ENCODE data around the gene C2orf92.

Gene C2orf92

DNA sequence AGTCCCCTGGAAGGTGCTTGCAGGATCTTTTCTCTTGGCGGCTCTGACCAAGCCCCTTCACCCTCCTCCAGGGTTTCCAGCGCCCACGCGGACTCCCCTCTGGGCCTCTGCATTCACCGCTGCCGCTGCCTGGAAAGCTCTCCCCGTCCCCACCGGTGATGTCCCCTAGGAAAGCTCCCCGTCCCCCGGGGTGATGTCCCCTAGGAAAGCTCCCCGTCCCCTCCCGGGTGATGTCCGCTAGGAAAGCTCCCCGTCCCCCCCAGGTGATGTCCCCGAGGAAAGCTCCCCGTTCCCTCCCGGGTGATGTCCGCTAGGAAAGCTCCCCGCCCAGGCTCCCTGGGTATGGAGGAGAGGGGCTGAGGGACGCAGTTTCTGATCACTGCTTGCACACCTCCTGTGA is 71.7 kb downstream of the C2orf92 start:
- H3K4me3 ChIP-seq (ENCODE audit: insufficient read depth in 1 of 2, low read depth in 1 of 2, low read length in 2 of 2): no peak overlapping the region
- no peak overlapping the region for H2BK120ac ChIP-seq (ENCODE audit: low read depth, low read length)
- no peak overlapping the region for H3K14ac ChIP-seq (ENCODE audit: low read length in 2 of 2)
- H4K8ac ChIP-seq (ENCODE audit: low read length): no peak overlapping the region
- H3K4me2 ChIP-seq (ENCODE audit: low read length, poor library complexity, severe bottlenecking): no peak overlapping the region
- H3K27me3 ChIP-seq (ENCODE audit: control insufficient read depth in 1 of 2, insufficient read depth in 1 of 2, low read length in 2 of 2): peaks cover 0 to 18% of the 10 kb centered on the region in 2 experiments
- H3K18ac ChIP-seq (ENCODE audit: low read depth in 1 of 2, low read length in 2 of 2): no peak overlapping the region
- no peak overlapping the region for H2BK15ac ChIP-seq (ENCODE audit: low read depth, poor library complexity, severe bottlenecking)
- no peak overlapping the region for H2AK5ac ChIP-seq (ENCODE audit: low read length, severe bottlenecking)
- H2BK12ac ChIP-seq (ENCODE audit: low read length in 2 of 2): no peak overlapping the region
- no peak overlapping the region for H2AFZ ChIP-seq (ENCODE audit: low read depth, low read length)
- H4K91ac ChIP-seq (ENCODE audit: low read length): no peak overlapping the region
- H3K27ac ChIP-seq (ENCODE audit: low read length, poor library complexity, severe bottlenecking): no peak overlapping the region
- no peaks in the 10 kb centered on the region for H3K9me3 ChIP-seq (ENCODE audit: control insufficient read depth, low read length)
- H2BK5ac ChIP-seq (ENCODE audit: low read depth, low read length, poor library complexity, severe bottlenecking): no peak overlapping the region
- no peak overlapping the region for H3K4ac ChIP-seq (ENCODE audit: low read depth in 1 of 2, low read length in 2 of 2)
- 98% methylated on average over 18 of the region's 20 CpGs for WGBS
- no peak overlapping the region for H3K9ac ChIP-seq (ENCODE audit: low read length)
- H3K36me3 ChIP-seq (ENCODE audit: control insufficient read depth in 1 of 2, insufficient read depth in 2 of 2, low read depth in 1 of 2, low read length in 2 of 2): peaks cover 3 to 15% of the 10 kb centered on the region in 2 experiments
- no peak overlapping the region for H3K23ac ChIP-seq (ENCODE audit: low read length in 2 of 2)
- H3K4me1 ChIP-seq (ENCODE audit: control insufficient read depth, insufficient read depth, low read depth, low read length): peaks cover 7% of the 10 kb centered on the region
- H3K79me1 ChIP-seq (replicated peaks; ENCODE audit: low read length, poor library complexity, severe bottlenecking): no peaks in the 10 kb centered on the region
- DNase-seq: no peak

DNA sequence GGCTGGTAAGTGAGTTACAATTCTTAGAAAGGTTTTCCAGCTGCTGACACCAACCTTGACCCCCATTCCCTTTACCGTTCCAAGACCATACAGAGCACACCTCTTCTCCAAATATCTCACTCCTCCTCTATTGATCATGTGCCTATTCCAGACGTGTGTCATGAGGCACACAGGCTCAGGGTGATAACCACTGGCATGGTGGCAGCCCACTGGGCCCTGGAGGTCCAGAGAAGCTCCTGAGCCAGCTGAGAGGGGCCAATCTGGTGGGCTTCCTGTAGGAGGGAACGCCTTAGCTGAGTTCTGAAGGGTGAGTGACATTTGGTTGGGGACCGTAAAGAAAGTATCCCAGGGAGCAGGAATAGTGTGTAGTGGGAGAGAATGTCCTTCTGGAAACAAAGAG is 72.2 kb downstream of the C2orf92 start:
- Histone ChIP-seq H2AK5ac (ENCODE audit: low read length, severe bottlenecking) (no peak overlapping the region), H2BK120ac (ENCODE audit: low read depth, low read length) (no peak overlapping the region), H3K23ac (ENCODE audit: low read length in 2 of 2) (no peak overlapping the region), H3K9ac (ENCODE audit: low read length) (no peak overlapping the region), H3K4me1 (ENCODE audit: control insufficient read depth, insufficient read depth, low read depth, low read length) (peaks cover 7% of the 10 kb centered on the region), H4K91ac (ENCODE audit: low read length) (no peak overlapping the region), H3K18ac (ENCODE audit: low read depth in 1 of 2, low read length in 2 of 2) (peak overlapping the region in 1 of 2 experiments; percentile 19), H3K4ac (ENCODE audit: low read depth in 1 of 2, low read length in 2 of 2) (no peak overlapping the region), H3K4me3 (ENCODE audit: insufficient read depth in 1 of 2, low read depth in 1 of 2, low read length in 2 of 2) (no peak overlapping the region), H3K36me3 (ENCODE audit: control insufficient read depth in 1 of 2, insufficient read depth in 2 of 2, low read depth in 1 of 2, low read length in 2 of 2) (peaks cover 3 to 19% of the 10 kb centered on the region in 2 experiments), H2BK5ac (ENCODE audit: low read depth, low read length, poor library complexity, severe bottlenecking) (no peak overlapping the region), H3K27me3 (ENCODE audit: control insufficient read depth in 1 of 2, insufficient read depth in 1 of 2, low read length in 2 of 2) (peaks cover 0 to 16% of the 10 kb centered on the region in 2 experiments), H3K79me1 (replicated peaks; ENCODE audit: low read length, poor library complexity, severe bottlenecking) (no peaks in the 10 kb centered on the region), H4K8ac (ENCODE audit: low read length) (peak overlapping the region; percentile 8), H3K27ac (ENCODE audit: low read length, poor library complexity, severe bottlenecking) (no peak overlapping the region), H2AFZ (ENCODE audit: low read depth, low read length) (no peak overlapping the region), H2BK12ac (ENCODE audit: low read length in 2 of 2) (no peak overlapping the region), H3K4me2 (ENCODE audit: low read length, poor library complexity, severe bottlenecking) (no peak overlapping the region), H3K14ac (ENCODE audit: low read length in 2 of 2) (no peak overlapping the region), H3K9me3 (ENCODE audit: control insufficient read depth, low read length) (no peaks in the 10 kb centered on the region), H2BK15ac (ENCODE audit: low read depth, poor library complexity, severe bottlenecking) (no peak overlapping the region)
- 94% methylated on average over 4 of the region's 4 CpGs for WGBS
- DNase-seq: no peak

DNA sequence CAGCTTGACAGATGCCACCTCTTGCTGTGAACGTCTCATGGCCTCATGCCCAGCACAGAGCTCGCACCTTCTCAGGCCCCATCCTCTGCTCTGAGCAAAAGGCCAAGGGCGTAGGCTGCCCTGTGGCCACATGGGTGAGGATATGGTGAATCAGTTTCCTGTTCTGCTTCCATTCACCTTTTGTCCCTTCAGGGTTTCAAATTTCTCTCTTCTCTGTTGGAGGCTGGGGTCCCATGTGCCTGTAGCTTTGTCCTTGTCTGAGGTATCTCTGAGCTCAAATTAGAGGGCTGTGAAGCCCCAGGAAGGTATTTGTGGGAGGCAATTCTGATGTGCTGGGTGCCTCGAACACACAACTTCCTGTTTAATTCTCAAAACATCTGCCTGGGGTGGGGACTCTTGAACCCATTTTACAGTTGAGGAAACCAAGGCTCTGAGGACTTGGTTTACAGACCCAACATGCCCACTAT is 72.9 kb downstream of the C2orf92 start:
- peak overlapping the region; percentile 60 for H4K8ac ChIP-seq (ENCODE audit: low read length)
- DNase-seq: no peak
- peak overlapping the region; percentile 23 for H2BK15ac ChIP-seq (ENCODE audit: low read depth, poor library complexity, severe bottlenecking)
- H3K14ac ChIP-seq (ENCODE audit: low read length in 2 of 2): no peak overlapping the region
- H3K4me1 ChIP-seq (ENCODE audit: control insufficient read depth, insufficient read depth, low read depth, low read length): peaks cover 7% of the 10 kb centered on the region
- no peak overlapping the region for H3K9ac ChIP-seq (ENCODE audit: low read length)
- no peaks in the 10 kb centered on the region for H3K9me3 ChIP-seq (ENCODE audit: control insufficient read depth, low read length)
- peaks cover 3 to 19% of the 10 kb centered on the region in 2 experiments for H3K36me3 ChIP-seq (ENCODE audit: control insufficient read depth in 1 of 2, insufficient read depth in 2 of 2, low read depth in 1 of 2, low read length in 2 of 2)
- no peak overlapping the region for H2BK5ac ChIP-seq (ENCODE audit: low read depth, low read length, poor library complexity, severe bottlenecking)
- no peak overlapping the region for H3K27ac ChIP-seq (ENCODE audit: low read length, poor library complexity, severe bottlenecking)
- no peak overlapping the region for H3K4me2 ChIP-seq (ENCODE audit: low read length, poor library complexity, severe bottlenecking)
- no peak overlapping the region for H3K4ac ChIP-seq (ENCODE audit: low read depth in 1 of 2, low read length in 2 of 2)
- no peak overlapping the region for H2BK120ac ChIP-seq (ENCODE audit: low read depth, low read length)
- peak overlapping the region; percentile 5 to 69 for H3K18ac ChIP-seq (ENCODE audit: low read depth in 1 of 2, low read length in 2 of 2)
- no peak overlapping the region for H3K4me3 ChIP-seq (ENCODE audit: insufficient read depth in 1 of 2, low read depth in 1 of 2, low read length in 2 of 2)
- no peak overlapping the region for H2BK12ac ChIP-seq (ENCODE audit: low read length in 2 of 2)
- peaks cover 0 to 10% of the 10 kb centered on the region in 2 experiments for H3K27me3 ChIP-seq (ENCODE audit: control insufficient read depth in 1 of 2, insufficient read depth in 1 of 2, low read length in 2 of 2)
- H2AFZ ChIP-seq (ENCODE audit: low read depth, low read length): no peak overlapping the region
- 85% methylated on average over 3 of the region's 4 CpGs for WGBS
- no peak overlapping the region for H4K91ac ChIP-seq (ENCODE audit: low read length)
- H2AK5ac ChIP-seq (ENCODE audit: low read length, severe bottlenecking): no peak overlapping the region
- H3K23ac ChIP-seq (ENCODE audit: low read length in 2 of 2): no peak overlapping the region
- H3K79me1 ChIP-seq (replicated peaks; ENCODE audit: low read length, poor library complexity, severe bottlenecking): no peaks in the 10 kb centered on the region

DNA sequence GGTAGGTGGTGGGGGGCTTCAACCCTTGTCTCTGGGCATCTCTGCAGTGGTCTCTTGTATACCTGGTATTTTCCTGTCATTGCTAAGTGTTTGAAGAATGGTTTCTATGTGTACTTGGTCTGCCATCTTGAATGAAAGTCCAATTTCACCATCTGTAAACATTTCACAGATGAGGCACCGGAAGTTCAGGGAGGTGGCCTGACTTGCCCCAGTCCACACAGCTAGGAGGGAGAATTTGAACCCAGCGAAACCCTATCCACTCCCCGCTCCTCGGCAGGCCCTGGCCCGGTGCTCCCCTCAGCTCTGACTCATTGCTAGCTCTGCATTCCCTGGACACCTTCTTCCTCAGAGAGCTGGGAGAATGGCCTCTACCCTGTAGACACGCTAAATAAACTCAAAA is 74.4 kb downstream of the C2orf92 start:
- Histone ChIP-seq H2BK5ac (ENCODE audit: low read depth, low read length, poor library complexity, severe bottlenecking) (no peak overlapping the region), H3K9ac (ENCODE audit: low read length) (no peak overlapping the region), H3K4ac (ENCODE audit: low read depth in 1 of 2, low read length in 2 of 2) (no peak overlapping the region), H2AK5ac (ENCODE audit: low read length, severe bottlenecking) (no peak overlapping the region), H3K14ac (ENCODE audit: low read length in 2 of 2) (no peak overlapping the region), H3K27me3 (ENCODE audit: control insufficient read depth in 1 of 2, insufficient read depth in 1 of 2, low read length in 2 of 2) (no peaks in the 10 kb centered on the region), H3K23ac (ENCODE audit: low read length in 2 of 2) (no peak overlapping the region), H3K4me2 (ENCODE audit: low read length, poor library complexity, severe bottlenecking) (no peak overlapping the region), H2BK15ac (ENCODE audit: low read depth, poor library complexity, severe bottlenecking) (no peak overlapping the region), H3K4me1 (ENCODE audit: control insufficient read depth, insufficient read depth, low read depth, low read length) (peaks cover 9% of the 10 kb centered on the region), H2BK12ac (ENCODE audit: low read length in 2 of 2) (no peak overlapping the region), H4K8ac (ENCODE audit: low read length) (no peak overlapping the region), H2BK120ac (ENCODE audit: low read depth, low read length) (no peak overlapping the region), H3K27ac (ENCODE audit: low read length, poor library complexity, severe bottlenecking) (no peak overlapping the region), H3K79me1 (replicated peaks; ENCODE audit: low read length, poor library complexity, severe bottlenecking) (no peaks in the 10 kb centered on the region), H3K4me3 (ENCODE audit: insufficient read depth in 1 of 2, low read depth in 1 of 2, low read length in 2 of 2) (no peak overlapping the region), H3K9me3 (ENCODE audit: control insufficient read depth, low read length) (no peaks in the 10 kb centered on the region), H4K91ac (ENCODE audit: low read length) (no peak overlapping the region), H3K18ac (ENCODE audit: low read depth in 1 of 2, low read length in 2 of 2) (no peak overlapping the region), H3K36me3 (ENCODE audit: control insufficient read depth in 1 of 2, insufficient read depth in 2 of 2, low read depth in 1 of 2, low read length in 2 of 2) (peaks cover 7 to 23% of the 10 kb centered on the region in 2 experiments), H2AFZ (ENCODE audit: low read depth, low read length) (no peak overlapping the region)
- no peak for DNase-seq
- WGBS: 94% methylated on average over 6 of the region's 6 CpGs
